Upper lobe of right lung (tissue), 1 donor: Measurements from ENCODE around the gene HIVEP3. TPM values are rescaled to one million over a fixed set of nuclear protein-coding genes. Genes with fewer than 3 reads are reported as not detected.

ENCODE experiments used
- ATAC-seq: fragments of 200-7000 bp; cut with Tn5 transposase; one replicate; pipeline ENCODE4 v1.9.1; 2020; ENCODE audit warnings: mild to moderate bottlenecking, moderate library complexity
- DNase-seq: peaks from one replicate; pipeline ENCODE4 v3.0.0-alpha.2; 2020
- H3K27ac ChIP-seq: fragments of 200-600 bp; one replicate; pipeline ENCODE4 v1.8.0; 2022
- H3K27me3 ChIP-seq: fragments of 200-600 bp; one replicate; pipeline ENCODE4 v1.8.0; 2022; ENCODE audit warnings: mild to moderate bottlenecking
- H3K36me3 ChIP-seq: fragments of 200-600 bp; one replicate; pipeline ENCODE4 v1.8.0; 2022
- H3K4me1 ChIP-seq: fragments of 200-600 bp; one replicate; pipeline ENCODE4 v1.8.0; 2022
- H3K4me3 ChIP-seq: fragments of 200-600 bp; one replicate; pipeline ENCODE4 v1.8.0; 2022; ENCODE audit warnings: mild to moderate bottlenecking
- H3K9me3 ChIP-seq: fragments of 200-600 bp; one replicate; pipeline ENCODE4 v1.8.0; 2022
- CTCF ChIP-seq: fragments of 200-600 bp; IDR thresholded peaks from one replicate; pipeline ENCODE4 v1.8.0; 2022; ENCODE audit warnings: antibody characterized with exemption
- intact Hi-C: fragments of 100-400 bp; cut with DNase I; formaldehyde crosslinking; loops from one replicate; pipeline ENCODE4 v1.11.0; 2022
- total RNA-seq: library from RNA; stranded (reverse); fragmentation: NEBNext Ultra II Directional; extraction: Animal tissue kit (Norgen Biotek cat#: 25700); gene quantifications from one replicate; pipeline ENCODE4 v1.2.1, GENCODE V29; 2021
- donor health status: DM: no; HTN: yes; CAD: no; lungs with severe emphysema.

HIVEP3 gene
- total RNA-seq, 1 donor from 2014 or later: 16.6 TPM

- Histone ChIP-seq H3K4me1 (no peaks in the 10 kb centered on the region), H3K27me3 (no peaks in the 10 kb centered on the region), H3K27ac (no peak overlapping the region), H3K9me3 (no peaks in the 10 kb centered on the region), H3K36me3 (no peaks in the 10 kb centered on the region), H3K4me3 (no peak overlapping the region)
- no peak for DNase-seq
- TF ChIP-seq CTCF: no peak
- intact Hi-C loops: no loop called here
- ATAC-seq: no peak
Measured at GRCh38 chr1:41589395-41589794, 329.3 kb downstream of the HIVEP3 start.

GRCh38 chr1:41588334-41588875, 330.3 kb downstream of the HIVEP3 start:
- no peak overlapping the region for H3K27ac ChIP-seq
- DNase-seq (no peak), ATAC-seq (no peak)
- no peaks in the 10 kb centered on the region for H3K9me3 ChIP-seq
- no peaks in the 10 kb centered on the region for H3K27me3 ChIP-seq
- H3K4me3 ChIP-seq: no peak overlapping the region
- no peaks in the 10 kb centered on the region for H3K4me1 ChIP-seq
- intact Hi-C loops: no loop called here
- no peak for TF ChIP-seq CTCF
- H3K36me3 ChIP-seq: no peaks in the 10 kb centered on the region

GRCh38 chr1:41587791-41588190, 330.9 kb downstream of the HIVEP3 start:
- no peaks in the 10 kb centered on the region for H3K9me3 ChIP-seq
- ATAC-seq: no peak
- no peak overlapping the region for H3K27ac ChIP-seq
- H3K27me3 ChIP-seq: no peaks in the 10 kb centered on the region
- no peak overlapping the region for H3K4me3 ChIP-seq
- no peaks in the 10 kb centered on the region for H3K4me1 ChIP-seq
- intact Hi-C loops: no loop called here
- no peak for DNase-seq
- no peaks in the 10 kb centered on the region for H3K36me3 ChIP-seq
- no peak for TF ChIP-seq CTCF

GRCh38 chr1:41586230-41586629, 332.5 kb downstream of the HIVEP3 start:
- intact Hi-C loops: no loop called here
- H3K36me3 ChIP-seq: no peaks in the 10 kb centered on the region
- no peak for TF ChIP-seq CTCF
- H3K27me3 ChIP-seq: no peaks in the 10 kb centered on the region
- H3K4me1 ChIP-seq: no peaks in the 10 kb centered on the region
- H3K9me3 ChIP-seq: no peaks in the 10 kb centered on the region
- ATAC-seq: no peak
- DNase-seq: no peak
- no peak overlapping the region for H3K27ac ChIP-seq
- no peak overlapping the region for H3K4me3 ChIP-seq

- DNase-seq: no peak
- intact Hi-C loops: no loop called here
Measured at GRCh38 chr1:41583658-41584547, 334.8 kb downstream of the HIVEP3 start.

More at GRCh38 chr1:41583658-41584547, 334.8 kb downstream of the HIVEP3 start:
- Histone ChIP-seq H3K9me3 (no peaks in the 10 kb centered on the region), H3K4me3 (no peak overlapping the region), H3K4me1 (no peaks in the 10 kb centered on the region), H3K27ac (no peak overlapping the region), H3K27me3 (no peaks in the 10 kb centered on the region), H3K36me3 (no peaks in the 10 kb centered on the region)
- ATAC-seq: no peak
- no peak for TF ChIP-seq CTCF
